GM08714 (cell line): Measurements from ENCODE around the gene BRSK1.
A peak's percentile ranks its signal among the peaks of the same experiment; 100 is the strongest.

ENCODE experiments used
- H3K4me3 ChIP-seq: fragments of 200-500 bp; sonication (Bioruptor generic); 2 replicates; pipeline ENCODE4 v1.5.1; 2014; ENCODE audit warnings: mild to moderate bottlenecking, low read length, inconsistent platforms
- ZNF274 ChIP-seq: IDR thresholded peaks from 2 replicates; pipeline ENCODE4 v1.6.1; 2012; ENCODE audit warnings: mild to moderate bottlenecking, low read depth, low read length

Gene BRSK1

GRCh38 chr19:55350620-55351315, 67.0 kb downstream of the BRSK1 start:
- H3K4me3 ChIP-seq = no peak overlapping the region
- no peak for TF ChIP-seq ZNF274

GRCh38 chr19:55352040-55352439, 68.2 kb downstream of the BRSK1 start:
- TF ChIP-seq ZNF274 = no peak
- no peak overlapping the region for H3K4me3 ChIP-seq

- no peak overlapping the region for H3K4me3 ChIP-seq
- TF ChIP-seq ZNF274 = no peak
Observed at GRCh38 chr19:55352549-55353145, 68.8 kb downstream of the BRSK1 start.

- TF ChIP-seq ZNF274 = no peak
- H3K4me3 ChIP-seq = peak overlapping the region; percentile 1; the same call in 1 of the 2 replicates
Observed at GRCh38 chr19:55353356-55353802, 69.6 kb downstream of the BRSK1 start.

- no peak for TF ChIP-seq ZNF274
- H3K4me3 ChIP-seq = peak overlapping the region; percentile 1; the same call in 1 of the 2 replicates
Observed at GRCh38 chr19:55353803-55354697, 70.3 kb downstream of the BRSK1 start.

GRCh38 chr19:55354698-55355212, 71.0 kb downstream of the BRSK1 start, which contains the start of gene COX6B2:
TSS of gene COX6B2 (minus strand) at chr19:55354719. CDS start at chr19:55354521, 198 bp downstream.
- peak within 1 kb of the TSS; percentile 1; the same call in 1 of the 2 replicates for H3K4me3 ChIP-seq
- no peak for TF ChIP-seq ZNF274

- TF ChIP-seq ZNF274 = no peak
- H3K4me3 ChIP-seq = no peak overlapping the region
Observed at GRCh38 chr19:55355213-55355821, 71.5 kb downstream of the BRSK1 start.

GRCh38 chr19:55358493-55358892, 74.7 kb downstream of the BRSK1 start:
- TF ChIP-seq ZNF274 = no peak
- no peak overlapping the region for H3K4me3 ChIP-seq

GRCh38 chr19:55358943-55359908, 75.4 kb downstream of the BRSK1 start:
- H3K4me3 ChIP-seq = no peak overlapping the region
- TF ChIP-seq ZNF274 = no peak

GRCh38 chr19:55360902-55361301, 77.1 kb downstream of the BRSK1 start:
- no peak for TF ChIP-seq ZNF274

More at GRCh38 chr19:55360902-55361301, 77.1 kb downstream of the BRSK1 start:
- H3K4me3 ChIP-seq = no peak overlapping the region
